IPS DF 19.7 (cell line): ENCODE data around the gene FBXO2.

Source experiments
- DNase-seq: peaks from one replicate; pipeline ENCODE4 v3.0.0-alpha.2; 2013; ENCODE audit warnings: low read depth, low spot score

FBXO2 gene, protein sequence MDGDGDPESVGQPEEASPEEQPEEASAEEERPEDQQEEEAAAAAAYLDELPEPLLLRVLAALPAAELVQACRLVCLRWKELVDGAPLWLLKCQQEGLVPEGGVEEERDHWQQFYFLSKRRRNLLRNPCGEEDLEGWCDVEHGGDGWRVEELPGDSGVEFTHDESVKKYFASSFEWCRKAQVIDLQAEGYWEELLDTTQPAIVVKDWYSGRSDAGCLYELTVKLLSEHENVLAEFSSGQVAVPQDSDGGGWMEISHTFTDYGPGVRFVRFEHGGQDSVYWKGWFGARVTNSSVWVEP

DNA sequence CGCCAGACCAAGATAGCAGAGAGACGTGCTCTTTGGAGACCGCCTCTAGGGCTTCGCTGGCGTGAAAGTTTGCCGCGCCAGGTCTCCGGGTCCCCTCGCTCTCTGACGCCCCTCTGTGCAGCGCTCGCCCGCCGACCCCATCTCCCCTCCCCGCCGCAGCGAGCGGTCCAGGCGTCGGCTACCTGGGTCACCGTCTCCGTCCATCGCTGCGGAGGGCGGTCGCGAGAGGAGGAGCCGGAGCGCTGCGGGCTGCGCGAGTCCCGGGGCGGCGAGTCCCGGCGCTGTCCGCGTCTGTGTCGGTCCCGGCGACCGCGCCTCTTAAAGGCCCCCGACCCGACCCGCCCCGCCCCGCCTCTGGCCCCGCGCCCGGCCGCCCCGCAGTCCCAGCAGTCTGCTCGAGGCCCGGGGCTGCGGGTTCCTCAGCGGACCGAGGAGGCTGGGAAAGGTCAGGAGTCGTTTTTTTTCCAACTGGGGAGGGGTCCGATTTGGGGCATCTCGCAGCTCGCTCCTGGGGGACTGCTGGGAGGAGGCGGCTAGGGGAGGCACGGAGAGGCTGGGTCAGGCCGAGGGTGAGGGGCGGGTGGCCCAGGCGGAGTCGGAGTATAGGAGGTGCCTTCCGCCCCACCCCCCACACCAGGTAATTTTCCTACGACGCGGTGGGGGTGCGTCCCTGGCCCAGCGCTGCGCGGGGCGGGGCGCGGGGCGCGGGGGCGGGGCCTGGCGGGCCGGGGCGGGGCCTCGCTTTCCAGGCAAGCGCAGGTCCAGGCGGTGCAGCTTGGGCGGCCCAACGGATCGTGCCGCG, at the start of gene FBXO2, which contains the start of gene FBXO44:
TSS of gene FBXO2 (minus strand) at position 293 of the 802 bp plus-strand sequence. CDS start at position 204, 89 bp downstream.
TSS of gene FBXO44 (plus strand) at position 741 of the 802 bp plus-strand sequence. CDS start 959 bp downstream, outside the sequence.
- no peak for DNase-seq

DNA sequence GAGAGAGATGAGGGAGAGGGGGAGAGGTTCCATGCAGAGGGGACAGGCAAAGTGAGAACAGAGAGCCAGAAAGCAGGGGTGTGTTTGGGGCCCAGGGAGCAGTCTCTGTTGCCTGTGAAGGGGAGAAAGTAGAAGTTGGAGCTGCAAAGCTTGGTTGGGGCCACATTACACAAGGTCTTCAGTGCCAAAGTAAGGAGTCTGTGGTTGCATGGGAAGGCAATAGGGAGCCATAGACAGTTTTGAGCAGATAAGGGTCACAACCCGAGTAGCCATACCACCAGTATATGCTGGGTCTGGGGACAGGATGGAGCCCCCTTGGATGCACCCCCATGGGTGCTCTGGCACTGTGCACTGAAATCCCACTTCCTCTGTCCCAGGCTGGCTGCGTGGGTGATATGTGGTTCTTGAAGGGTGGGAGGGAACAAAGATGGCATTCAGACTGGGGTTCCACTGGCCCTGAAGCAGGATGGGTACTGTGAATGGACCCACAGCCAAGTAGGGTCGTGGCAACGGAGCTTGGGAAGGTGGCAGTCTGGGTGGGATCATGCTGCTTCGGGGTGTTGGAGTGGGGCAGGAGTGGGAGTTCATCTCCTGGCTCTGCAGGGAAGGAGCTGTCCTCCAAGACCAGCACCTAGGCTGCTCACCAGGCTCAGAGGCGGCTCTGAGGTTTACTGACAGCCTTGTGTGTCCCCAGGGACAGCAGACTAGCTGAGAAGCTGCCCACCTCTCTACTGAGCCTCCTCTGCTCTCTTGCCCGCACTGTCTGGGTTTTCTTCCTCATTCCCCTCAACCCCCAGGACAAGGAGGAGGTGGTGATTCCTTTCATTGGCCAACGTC, 49.3 kb upstream of the FBXO2 start:
- no peak for DNase-seq

DNA sequence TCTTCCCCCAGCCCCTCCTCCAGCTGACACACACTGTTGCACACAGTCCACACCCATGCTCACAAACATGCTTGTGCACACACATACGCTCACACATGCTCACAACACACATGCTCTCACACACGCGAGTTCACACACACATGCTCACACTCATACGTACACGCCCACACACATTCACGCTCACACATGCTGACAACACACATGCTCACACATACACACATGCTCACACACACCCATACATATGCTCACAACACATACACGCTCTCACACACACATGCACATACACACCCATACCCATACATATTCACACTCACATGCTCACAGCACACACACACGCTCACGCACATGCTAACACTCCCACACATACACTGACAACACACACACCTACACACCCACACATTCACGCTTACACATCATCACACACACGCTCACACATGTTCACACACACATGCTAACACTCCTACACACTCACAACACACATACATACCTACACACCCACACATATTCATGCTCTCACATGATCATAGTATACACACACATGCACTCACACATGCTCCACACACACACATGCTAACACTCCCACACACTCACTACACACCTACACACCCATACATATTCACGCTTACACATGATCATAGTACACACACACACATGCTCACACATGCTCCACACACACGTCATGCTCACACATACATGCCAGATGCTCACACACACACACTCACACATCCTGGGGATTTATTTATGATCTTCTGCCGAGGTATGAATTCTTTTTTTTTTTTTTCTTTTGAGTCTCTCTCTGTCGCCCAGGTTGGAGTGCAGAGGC, 48.0 kb upstream of the FBXO2 start:
- DNase-seq: no peak

DNA sequence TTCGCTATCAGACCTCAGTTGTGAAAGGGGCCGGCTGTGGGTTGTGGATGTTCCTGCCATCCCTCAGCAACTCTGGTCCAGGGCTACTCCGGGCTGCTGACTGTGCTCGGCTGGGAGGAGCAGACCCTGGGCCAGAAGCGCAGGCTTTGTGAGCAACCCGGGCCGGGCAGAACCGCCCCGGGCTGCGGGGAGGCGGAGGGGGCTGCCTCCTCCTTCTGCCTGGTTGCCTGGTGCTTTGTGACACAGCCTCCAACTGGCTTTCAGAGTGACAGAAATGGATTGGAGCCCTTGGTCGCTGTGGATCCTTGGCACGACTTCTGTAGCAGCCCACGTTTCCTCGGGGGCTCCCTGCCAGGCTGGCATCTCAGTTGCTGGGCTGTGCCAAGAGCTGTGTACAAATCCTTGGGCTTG, 47.3 kb upstream of the FBXO2 start:
- DNase-seq: no peak

DNA sequence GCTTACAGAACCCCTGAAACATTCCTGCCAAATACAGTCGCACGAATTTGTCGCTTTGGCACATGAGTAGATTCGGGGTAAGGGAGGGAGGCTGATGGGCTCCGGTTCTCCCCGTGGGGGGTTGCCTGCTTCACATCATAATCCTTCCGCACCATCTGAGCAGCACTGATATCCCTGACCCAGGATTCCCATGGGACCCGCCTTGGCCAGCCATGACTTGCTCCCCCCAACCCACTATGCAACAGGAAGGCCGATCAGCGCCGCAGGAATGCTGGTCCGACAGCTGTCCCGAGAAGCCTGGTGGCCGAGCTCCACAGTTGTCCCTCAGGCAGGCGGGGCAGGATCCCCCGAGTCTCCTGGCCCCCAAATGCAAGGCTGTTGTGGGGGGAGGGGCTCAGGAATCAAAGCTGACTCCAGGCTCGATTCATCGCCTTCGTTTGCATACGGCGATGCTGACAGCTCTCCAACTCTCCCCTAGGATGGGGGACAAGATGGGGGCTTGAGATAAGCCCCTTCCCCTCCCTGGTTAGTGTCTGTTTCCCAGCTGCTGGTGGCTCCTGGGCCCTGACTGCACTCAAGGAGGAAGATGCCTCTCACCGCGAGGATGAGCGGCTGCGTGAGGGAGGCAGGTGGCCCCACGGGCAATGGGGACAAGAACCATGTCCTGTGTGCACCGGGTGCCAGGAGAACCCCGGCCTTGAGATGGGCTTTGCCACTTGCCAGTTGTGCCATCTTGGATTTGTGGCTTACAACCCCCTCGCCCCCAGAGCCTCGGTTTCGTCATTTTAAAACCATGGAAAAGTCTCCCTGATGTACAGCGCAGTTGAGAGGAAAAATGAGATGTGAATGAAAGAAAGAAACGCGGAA, 46.6 kb upstream of the FBXO2 start:
- no peak for DNase-seq

DNA sequence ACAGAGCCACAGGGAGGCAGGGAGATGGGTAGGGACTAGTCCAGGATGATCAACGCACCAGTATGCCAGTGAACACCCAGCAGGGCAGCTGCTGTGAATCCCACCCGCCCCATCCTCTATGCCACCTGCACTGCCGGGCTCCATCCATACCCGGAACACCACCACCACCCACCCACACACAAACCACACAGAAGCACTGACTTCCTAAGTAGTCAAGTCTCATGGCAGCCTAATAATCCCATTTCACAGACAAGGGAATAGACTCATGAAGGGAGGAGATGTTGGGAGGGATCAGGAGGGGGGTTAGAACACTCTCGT, 43.6 kb upstream of the FBXO2 start:
- DNase-seq: no peak

DNA sequence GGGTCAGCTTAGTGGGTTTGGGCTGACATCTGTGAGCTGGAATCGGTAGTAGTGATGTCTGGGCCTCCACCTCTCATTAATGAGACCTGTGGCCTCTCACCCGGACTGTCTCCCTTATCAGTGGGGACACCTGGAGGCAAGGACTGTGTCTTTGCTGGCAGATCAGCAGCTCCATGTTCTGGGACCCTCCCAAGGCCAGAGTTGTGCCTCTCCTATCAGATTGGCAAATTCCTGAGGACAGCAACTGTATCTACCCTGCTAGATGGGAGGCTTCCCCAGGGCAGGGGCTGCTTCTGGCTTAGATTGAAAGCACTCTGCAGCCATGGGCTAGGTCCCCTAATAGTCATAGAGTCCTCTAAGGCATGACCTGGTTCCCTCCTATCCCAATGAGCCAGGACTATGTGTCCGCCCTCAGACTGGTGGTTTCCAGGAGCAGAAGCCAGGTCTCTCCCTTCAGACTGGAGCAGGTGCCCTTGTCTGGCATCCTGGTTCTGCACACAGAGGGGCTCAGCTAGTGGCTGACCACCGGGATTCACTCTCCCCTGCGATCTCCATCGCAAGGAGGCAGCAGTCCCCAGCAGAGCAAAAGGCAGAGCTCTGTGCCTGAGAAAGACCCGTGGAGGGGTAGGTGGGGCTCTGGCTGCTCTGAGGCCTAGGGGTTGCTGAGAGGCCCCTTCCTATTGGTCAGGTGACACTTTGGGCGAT, 43.1 kb upstream of the FBXO2 start:
- DNase-seq: no peak

DNA sequence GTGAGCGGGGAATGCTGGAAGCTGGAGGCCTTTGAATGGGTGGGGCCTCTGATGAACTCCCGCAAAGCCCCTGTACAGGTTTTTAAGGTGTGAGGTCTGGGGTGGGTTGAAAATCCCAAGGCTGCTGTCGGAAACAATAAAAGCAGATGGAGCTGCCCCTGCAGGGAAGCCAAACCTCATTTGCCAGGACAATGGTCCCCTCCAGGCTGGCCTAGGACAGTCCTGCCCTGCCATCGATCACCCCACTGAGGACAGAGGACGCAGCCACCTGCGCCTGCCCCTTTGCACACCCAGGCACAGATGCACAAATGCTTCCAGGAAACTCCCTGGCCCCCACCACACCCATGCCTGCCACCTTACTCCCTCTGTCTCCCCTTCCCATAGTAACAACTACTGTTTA, 41.6 kb upstream of the FBXO2 start:
- no peak for DNase-seq

DNA sequence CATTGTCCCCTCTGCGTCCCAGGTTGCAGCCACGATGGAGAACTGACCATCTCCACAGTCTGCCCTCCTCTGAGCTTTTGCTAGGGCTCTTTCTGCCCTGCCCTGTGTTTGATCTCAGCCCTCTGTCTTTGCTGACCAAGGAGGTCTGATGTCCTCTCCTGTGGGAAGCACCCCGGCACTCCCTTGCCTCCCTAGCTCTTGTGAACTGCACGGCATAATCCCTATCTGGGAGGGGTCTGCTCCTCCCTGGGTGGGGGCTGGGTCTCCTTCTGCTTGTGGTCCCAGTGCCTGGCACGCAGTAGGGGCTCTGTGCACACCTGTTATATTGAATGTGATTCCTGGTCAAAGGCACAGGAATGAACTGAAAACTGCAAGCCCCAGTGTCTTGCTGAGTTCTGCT, 39.7 kb upstream of the FBXO2 start:
- DNase-seq: no peak

DNA sequence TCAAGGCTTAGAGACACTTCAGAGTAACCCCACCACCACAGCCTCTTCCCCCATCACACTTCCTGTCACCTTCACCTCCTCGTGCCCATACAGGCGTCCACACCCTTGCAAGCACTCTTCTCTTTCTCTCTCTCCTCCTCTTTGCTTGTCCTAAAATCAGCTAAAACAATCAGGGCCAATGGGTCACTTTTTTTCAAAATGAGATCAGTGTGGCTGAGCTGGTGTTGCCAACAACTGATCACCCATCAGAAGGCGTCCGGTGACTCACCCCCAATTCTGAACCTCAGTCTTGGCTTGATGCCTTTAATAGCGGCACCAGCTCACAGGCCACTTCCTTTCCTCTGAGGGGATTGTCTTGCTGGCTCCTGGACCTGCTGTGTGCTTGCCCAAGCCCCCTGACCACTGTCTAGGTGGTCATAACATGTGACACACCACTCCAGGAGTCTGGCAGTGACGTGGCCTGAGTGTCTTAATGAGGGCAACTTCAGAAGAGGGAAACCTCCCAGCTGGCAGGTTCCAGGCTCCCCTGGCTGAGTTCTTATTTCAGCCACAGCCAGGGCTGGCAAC, 38.9 kb upstream of the FBXO2 start:
- DNase-seq: no peak

DNA sequence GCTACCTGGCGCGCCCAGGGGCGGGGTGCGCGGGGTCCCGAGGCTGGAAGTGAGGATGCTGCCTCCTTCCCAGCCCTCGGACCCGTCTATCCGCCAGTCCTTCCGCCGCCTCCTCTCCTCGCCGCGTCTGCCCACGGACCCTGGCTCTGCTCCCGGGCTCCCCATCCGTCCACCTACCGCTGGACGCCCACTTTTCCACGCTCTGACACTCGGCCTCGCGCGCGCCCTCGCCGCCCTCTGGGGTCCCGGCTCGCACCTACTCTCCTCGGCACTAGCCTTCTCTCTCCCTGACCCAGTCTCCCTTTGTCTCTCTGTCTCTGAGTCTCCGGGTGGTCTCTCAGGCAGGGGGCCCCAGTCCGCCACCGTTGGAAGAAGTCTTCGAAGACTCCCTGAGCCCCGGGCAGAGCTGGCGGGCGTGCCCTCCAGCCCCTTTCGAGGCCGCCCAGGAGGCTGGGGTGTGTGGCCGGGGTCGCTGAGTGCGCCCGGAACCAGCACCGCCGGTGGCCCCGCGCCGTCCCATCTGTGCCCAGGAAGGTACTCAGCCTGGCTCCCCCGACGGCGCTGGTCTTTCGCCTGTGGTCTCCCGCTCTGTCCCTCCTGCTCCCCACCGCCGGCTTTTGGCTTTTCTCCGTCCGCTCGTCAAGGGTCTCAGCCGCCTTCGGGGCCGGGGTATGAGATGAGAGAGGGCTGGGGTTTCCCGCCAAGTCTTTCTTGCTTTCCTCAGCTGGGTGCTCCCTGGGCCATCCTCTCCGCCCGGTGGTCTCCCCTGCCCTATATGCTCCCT, 37.9 kb upstream of the FBXO2 start:
- DNase-seq: no peak

DNA sequence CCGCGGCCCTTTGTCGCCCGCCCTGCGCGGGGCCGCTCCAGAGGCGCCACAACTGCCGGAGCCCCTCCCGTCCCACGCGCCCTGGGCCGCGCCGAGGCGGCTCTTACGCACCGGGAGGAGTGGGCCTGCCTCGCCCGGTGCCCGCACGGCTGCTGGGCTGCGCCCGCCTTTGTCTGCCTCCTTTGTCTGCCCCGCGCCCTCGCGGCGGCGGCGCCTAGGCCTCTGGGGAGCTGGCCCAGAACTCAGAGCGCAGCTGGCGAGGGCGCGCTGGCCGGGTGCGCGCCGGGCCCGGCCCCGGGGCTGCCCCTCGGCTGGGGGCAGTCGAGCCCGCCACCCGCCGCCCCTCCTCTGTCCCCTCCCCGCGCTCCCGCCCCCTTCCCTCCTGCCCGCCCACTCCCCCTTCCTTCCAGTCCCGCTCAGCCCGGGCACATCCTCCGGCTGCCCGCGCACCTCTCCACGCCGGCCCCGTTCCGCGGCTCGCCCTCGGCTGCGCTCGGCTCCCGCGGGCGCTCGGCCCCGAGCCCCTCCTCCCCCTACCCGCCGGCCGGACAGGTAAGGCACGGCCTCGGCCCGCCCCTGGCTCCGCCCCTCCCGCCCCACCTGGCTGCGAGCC, 37.2 kb upstream of the FBXO2 start, which contains the start of gene DRAXIN:
TSS of gene DRAXIN (plus strand) at position 409 of the 613 bp plus-strand sequence. CDS start 14,549 bp downstream, outside the sequence.
- DNase-seq: no peak

DNA sequence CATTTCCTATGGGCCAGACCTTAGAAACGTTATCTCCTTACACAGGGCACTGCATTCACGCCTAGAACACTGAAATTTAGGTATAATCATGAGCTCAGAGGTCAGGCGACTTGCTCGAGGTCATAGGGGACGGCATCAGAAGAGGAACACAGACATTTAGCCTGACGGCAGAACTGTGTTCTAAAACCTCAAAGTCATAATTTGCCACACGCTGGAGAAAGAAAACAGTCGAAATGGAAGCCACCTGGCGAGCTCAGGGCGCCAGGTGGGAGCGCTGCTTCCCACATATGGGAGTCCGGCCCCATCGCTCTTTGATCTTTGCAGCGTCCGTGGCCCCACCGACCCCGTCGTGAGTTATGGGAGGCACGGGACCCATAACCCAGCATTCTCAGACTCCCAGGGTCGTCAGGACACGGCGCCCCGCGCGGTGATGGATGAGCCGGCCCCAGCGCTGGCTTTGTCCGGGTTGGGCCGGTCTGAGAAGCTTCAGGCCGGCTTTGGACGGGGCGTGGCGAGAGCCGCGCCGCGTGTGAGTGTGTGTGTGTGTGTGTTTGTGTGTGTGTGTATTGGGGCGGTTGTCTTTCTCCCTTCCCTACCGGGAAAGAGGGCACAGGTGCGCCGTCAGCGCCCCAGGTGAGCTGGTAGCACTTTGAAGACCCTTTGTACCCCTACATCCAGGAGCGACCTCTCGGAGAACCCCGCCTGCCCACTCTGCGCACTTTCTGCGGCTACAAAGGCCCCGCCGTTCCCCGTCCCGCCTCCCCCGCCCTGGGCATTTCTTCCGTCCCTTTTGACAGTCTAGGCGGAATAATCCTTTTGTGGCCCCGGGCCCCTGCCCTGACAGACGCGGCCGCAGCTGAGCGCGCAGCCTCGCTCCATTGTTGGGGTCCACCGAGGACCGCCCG, 36.4 kb upstream of the FBXO2 start:
- DNase-seq: no peak

DNA sequence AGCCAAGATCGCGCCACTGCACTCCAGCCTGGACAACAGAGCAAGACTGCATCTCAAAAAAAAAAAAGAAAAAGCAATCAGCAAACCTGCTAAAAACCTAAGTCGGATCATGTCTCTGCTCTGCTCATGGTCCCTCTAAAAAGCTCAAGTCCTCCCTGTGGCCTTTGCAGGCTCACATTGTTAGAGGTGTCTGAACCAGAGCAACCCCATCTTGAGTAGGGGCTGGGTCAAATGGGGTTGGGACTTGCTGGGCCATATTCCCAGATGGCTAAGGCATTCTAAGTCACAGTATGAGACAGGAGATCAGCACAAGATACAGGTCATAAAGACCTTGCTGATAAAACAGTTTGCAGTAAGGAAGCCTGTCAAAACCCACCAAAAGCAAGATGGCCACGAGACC, 34.3 kb upstream of the FBXO2 start:
- DNase-seq: no peak

DNA sequence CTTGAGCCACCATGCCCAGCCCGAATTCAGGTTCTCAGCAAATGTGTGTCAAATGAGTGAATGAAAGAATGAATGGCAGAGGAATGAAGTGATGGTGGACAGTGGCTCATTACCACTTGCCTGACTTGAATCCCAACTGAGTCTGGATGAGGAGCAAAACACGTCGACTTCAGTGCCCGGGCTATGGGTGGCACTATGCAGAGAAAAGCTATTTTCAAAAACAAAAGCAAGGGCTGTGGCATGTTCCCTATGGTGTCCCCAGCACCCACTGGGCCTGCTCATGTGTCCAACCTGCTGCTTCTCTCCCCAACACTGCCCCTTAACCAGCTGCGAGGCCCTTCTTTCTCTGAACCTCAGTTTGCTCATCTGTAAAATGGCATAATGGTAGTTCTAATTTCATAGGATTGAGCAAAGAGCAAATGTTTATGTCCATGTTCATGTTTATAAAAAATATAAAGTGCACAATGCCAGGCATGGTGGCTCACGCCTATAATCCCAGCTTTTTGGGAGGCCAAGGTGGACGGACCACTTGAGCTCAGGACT, 31.1 kb upstream of the FBXO2 start:
- no peak for DNase-seq

DNA sequence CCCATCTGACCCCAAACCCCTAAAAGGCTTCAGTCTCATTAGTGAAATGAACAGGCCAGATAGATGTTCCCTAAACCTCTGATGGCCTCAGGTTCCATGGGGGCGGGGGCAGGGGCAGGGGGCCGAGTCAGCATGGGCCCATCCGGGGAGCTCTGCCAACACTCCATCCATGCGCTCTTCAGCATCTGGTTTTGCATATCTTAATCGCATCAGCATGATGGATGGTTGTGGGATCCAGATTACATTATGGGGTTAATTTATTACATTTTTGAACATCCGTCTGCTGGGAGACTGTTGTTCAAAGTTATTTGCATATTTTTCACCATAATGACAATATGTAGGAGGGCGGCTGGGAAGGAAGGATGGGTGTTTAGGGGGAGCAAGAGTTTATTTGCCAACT, 29.8 kb upstream of the FBXO2 start:
- no peak for DNase-seq

DNA sequence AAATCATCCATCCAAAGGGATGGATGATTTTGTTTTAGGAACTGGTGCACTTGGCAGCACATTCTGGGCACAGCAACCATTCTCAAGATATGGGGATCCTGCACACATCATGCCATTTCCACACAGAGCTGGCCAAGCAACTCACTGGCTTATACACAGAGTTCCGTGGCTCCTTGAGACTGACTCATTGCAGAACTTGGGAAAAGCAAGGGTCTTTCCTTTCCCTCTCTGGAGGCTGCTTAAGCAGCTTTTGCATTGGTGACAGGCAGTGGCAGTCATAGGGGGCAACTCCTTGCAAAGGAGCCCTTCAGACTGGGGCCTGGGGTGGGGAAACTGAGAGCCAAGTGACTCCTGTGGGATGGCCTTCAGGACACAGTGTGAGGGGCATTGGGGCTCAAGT, 28.6 kb upstream of the FBXO2 start:
- DNase-seq: no peak
